K562 (cell line): ENCODE results near the gene ZNF428. TPM values are rescaled to one million over a fixed set of nuclear protein-coding genes. Genes with fewer than 3 reads are reported as not detected.

Source experiments
- ATAC-seq: fragments of 200-7000 bp; cut with Tn5 transposase; 3 replicates; pipeline ENCODE4 v1.9.1; 2020; ENCODE audit warnings: moderate library complexity
- BruUV-seq: library from RNA; stranded (reverse); fragments of 400-500 nt; replicated peaks from 2 replicates; lab custom pipeline; 2021; lab: Mats Ljungman, UMichigan
- CTCF ChIA-PET: fragments of 300-600 bp; formaldehyde crosslinking; extraction: SDS; loops from one replicate; lab custom pipeline; 2021; ENCODE audit warnings: low intra/inter-chr PET ratio; lab: Yijun Ruan, JAX
- POLR2A ChIA-PET: fragments of 300-600, 350-650 bp; sonication (Branson Sonifier 250); formaldehyde crosslinking; extraction: SDS; loops from one replicate; lab custom pipeline; 2021; ENCODE audit warnings: antibody characterized with exemption, inconsistent platforms; lab: Yijun Ruan, JAX
- DNase-seq, 4 experiments: peaks; one replicate each; pipeline versions ENCODE4 v3.0.0 to v3.0.0-alpha.2; 2011 to 2018; ENCODE audit warnings: low spot score in 3 of 4, mixed read lengths in 3 of 4; ENCODE audit errors: extremely low read depth in 1 of 4
- FAIRE-seq: peaks from 2 replicates; lab custom pipeline; 2011; peaks lifted over from hg19 to GRCh38; lab: Jason Lieb, UNC
- H2AFZ ChIP-seq: 2 replicates; pipeline ENCODE4 v1.6.0; 2011; ENCODE audit warnings: low read depth, low read length, control low read depth, inconsistent platforms
- H3K27ac ChIP-seq: fragments of 200-600 bp; 3 replicates; pipeline ENCODE4 v1.8.0; 2011; ENCODE audit warnings: low read depth, mild to moderate bottlenecking, control low read depth, inconsistent platforms, low read length, moderate library complexity, mixed read lengths; ENCODE audit errors: extremely low read depth
- H3K27me3 ChIP-seq, 2 experiments: fragments of 300-600 bp in 1 of 2; 2 replicates in 1 of 2; 3 replicates in 1 of 2; pipeline versions ENCODE4 v1.6.0 to v1.8.0; 2011; ENCODE audit warnings: inconsistent platforms in 2 of 2, low read length in 2 of 2, mild to moderate bottlenecking in 1 of 2, mixed read lengths in 1 of 2, moderate library complexity in 1 of 2; ENCODE audit not compliant: control insufficient read depth in 2 of 2, insufficient read depth in 2 of 2
- H3K36me3 ChIP-seq: fragments of 300-600 bp; 3 replicates; pipeline ENCODE4 v1.8.0; 2011; ENCODE audit warnings: mild to moderate bottlenecking, low read length, inconsistent platforms; ENCODE audit not compliant: control insufficient read depth, insufficient read depth
- H3K4me1 ChIP-seq, 2 experiments: fragments of 200-600 bp in 1 of 2; replicated peaks in 1 of 2; 2 replicates in 1 of 2; 3 replicates in 1 of 2; pipeline versions ENCODE4 v1.5.1 to v1.8.0; 2011; ENCODE audit warnings: inconsistent platforms in 2 of 2, low read length in 2 of 2, mild to moderate bottlenecking in 1 of 2, mixed read lengths in 1 of 2, moderate library complexity in 1 of 2; ENCODE audit not compliant: control insufficient read depth in 2 of 2, insufficient read depth in 2 of 2
- H3K4me2 ChIP-seq: 2 replicates; pipeline ENCODE4 v1.6.1; 2011; ENCODE audit warnings: low read length, control low read depth, inconsistent platforms, mixed read lengths; ENCODE audit not compliant: insufficient read depth
- H3K4me3 ChIP-seq: fragments of 200-600 bp; sonication (generic), shearing (Covaris generic); 2 replicates; pipeline ENCODE4 v1.5.1; 2016; ENCODE audit warnings: control low read depth, inconsistent platforms
- H3K79me2 ChIP-seq: fragments of 200-600 bp; 3 replicates; pipeline ENCODE4 v1.8.0; 2011; ENCODE audit warnings: low read length, inconsistent platforms; ENCODE audit not compliant: control insufficient read depth, insufficient read depth
- H3K9ac ChIP-seq, 2 experiments: 2 replicates each; pipeline versions ENCODE4 v1.6.0 to v1.6.1; 2011; ENCODE audit warnings: low read depth in 2 of 2, low read length in 2 of 2, control low read depth in 1 of 2, inconsistent platforms in 1 of 2, mild to moderate bottlenecking in 1 of 2, mixed read lengths in 1 of 2; ENCODE audit not compliant: insufficient read depth in 1 of 2
- H3K9me1 ChIP-seq: one replicate; pipeline ENCODE4 v1.6.0; 2011; ENCODE audit warnings: inconsistent platforms, mild to moderate bottlenecking, low read length, moderate library complexity; ENCODE audit not compliant: control insufficient read depth, insufficient read depth
- H3K9me3 ChIP-seq: replicated peaks from 2 replicates; pipeline ENCODE4 v1.5.1; 2011; ENCODE audit warnings: low read depth, low read length, inconsistent platforms; ENCODE audit not compliant: control insufficient read depth, insufficient read depth
- H4K20me1 ChIP-seq: replicated peaks from 2 replicates; pipeline ENCODE4 v1.6.1; 2011; ENCODE audit warnings: low read length, inconsistent platforms, mixed read lengths; ENCODE audit not compliant: control insufficient read depth, insufficient read depth
- BCOR ChIP-seq: fragments of 450-650 bp; IDR thresholded peaks from 2 replicates; pipeline ENCODE4 v1.6.1; 2016
- DIDO1 ChIP-seq: fragments of 450-650 bp; IDR thresholded peaks from 2 replicates; pipeline ENCODE4 v1.6.1; 2016; ENCODE audit warnings: low read depth, missing biosample characterization, missing genetic modification characterization
- EZH2 ChIP-seq: IDR thresholded peaks from 2 replicates; pipeline ENCODE4 v1.6.1; 2012; ENCODE audit warnings: low read depth, mild to moderate bottlenecking, inconsistent platforms, low read length, borderline replicate concordance
- KLF6 ChIP-seq: fragments of 250-450 bp; sonication (Bioruptor Pico); IDR thresholded peaks from 2 replicates; pipeline ENCODE4 v1.4.0; 2020; ENCODE audit warnings: mild to moderate bottlenecking, moderate library complexity, borderline replicate concordance
- NFIC ChIP-seq: fragments of 450-650 bp; IDR thresholded peaks from 2 replicates; pipeline ENCODE4 v1.6.1; 2017; ENCODE audit warnings: mild to moderate bottlenecking, inconsistent platforms
- SREBF2 ChIP-seq: sonication (generic); formaldehyde crosslinking; IDR thresholded peaks from 2 replicates; pipeline ENCODE4 v1.4.0; 2020; ENCODE audit warnings: mild to moderate bottlenecking, missing genetic modification reagents
- TRIM24 ChIP-seq, 2 experiments: fragments of 450-650 bp; IDR thresholded peaks; 2 replicates each; pipeline ENCODE4 v1.6.1; 2016
- WGBS: fragments of 100-300 bp; shearing (Covaris generic); methylation state at CpG from one replicate; pipeline ENCODE4 v1.1.6; 2016; ENCODE audit warnings: low coverage, mixed read lengths; ENCODE audit not compliant: insufficient coverage; ENCODE audit errors: missing lambda C conversion rate; 5-methylcytosine and 5-hydroxymethylcytosine counted together
- in situ Hi-C: fragments of 300-500 bp; cut with MboI; formaldehyde crosslinking; loops from 4 replicates; pipeline ENCODE4 v1.15.0; 2018; ENCODE audit warnings: inconsistent platforms, mixed read lengths
- intact Hi-C: fragments of 100-400 bp; cut with micrococcal nuclease; formaldehyde crosslinking; loops from 2 replicates; pipeline ENCODE4 v1.14.2; 2022
- polyA plus RNA-seq, 8 experiments: library from polyadenylated mRNA; depleted of rRNA in 4 of 8; stranded (reverse) in 5 of 8; unstranded in 3 of 8; fragments of >200 nt; fragmentation: Nextera tagmentation in 2 of 8; fragmentation: Illumina TruSeq in 1 of 8; extraction: Ambion mirVana in 2 of 8; extraction: Trizol in 1 of 8; gene quantifications; 2 replicates each; pipeline versions ENCODE4 v1.2.1 to v1.2.3, GENCODE V29; 2011 to 2014; ENCODE audit warnings: inconsistent platforms in 1 of 8, missing spikeins in 1 of 8
- total RNA-seq, 7 experiments: library from RNA; depleted of rRNA in 6 of 7; stranded (reverse); fragments of >200 nt in 6 of 7; fragmentation: Illumina TruSeq in 2 of 7; extraction: Trizol in 2 of 7; gene quantifications; 2 replicates each; pipeline versions ENCODE4 v1.2.1 to v1.2.3, GENCODE V29; 2011 to 2021; ENCODE audit warnings: low replicate concordance in 1 of 7
- TF ChIP-seq, protein P1 (sequence below): sonication (generic); formaldehyde crosslinking; IDR thresholded peaks from 2 replicates; pipeline ENCODE4 v1.8.1; 2022; ENCODE audit warnings: missing genetic modification reagents

Gene ZNF428
- total and polyA plus RNA-seq, 9 of the 15 experiments (the other 6 are each of a cell fraction or from before 2014, with no cell fraction given), result 0.15 to 85.7 (median 15.9) TPM

DNA sequence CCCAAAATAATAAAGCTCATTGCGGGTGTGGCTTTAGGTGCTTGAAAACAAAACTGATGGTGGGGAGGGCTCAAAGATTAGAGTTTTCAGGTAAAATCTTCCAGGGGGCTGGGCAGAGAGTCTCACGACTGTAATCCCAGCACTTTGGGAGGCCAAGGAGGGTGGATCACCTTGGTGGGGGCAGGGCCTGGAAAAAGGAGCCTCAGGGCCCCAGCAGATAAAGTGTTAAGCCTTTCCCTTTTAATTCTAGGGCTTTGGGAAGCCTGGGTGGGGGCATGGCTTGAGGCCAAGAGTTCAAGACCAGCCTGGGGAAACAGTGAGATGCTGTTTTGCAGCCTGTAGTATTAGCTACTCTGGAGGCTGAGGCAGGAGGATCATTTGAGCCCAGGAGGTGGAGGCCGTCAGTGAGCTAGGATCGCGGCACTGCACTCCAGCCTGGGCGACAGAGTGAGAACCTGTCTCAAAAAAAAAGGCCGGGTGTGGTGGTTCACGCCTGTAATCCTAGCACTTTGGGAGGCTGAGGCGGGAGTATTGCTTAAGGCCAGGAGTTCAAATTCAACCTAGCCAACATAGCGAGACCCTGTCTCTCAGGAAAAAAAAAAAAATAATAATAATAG is 25.2 kb downstream of the ZNF428 start:
- Histone ChIP-seq H3K9me1 (no peaks in the 10 kb centered on the region), H2AFZ (0 out of 2 replicates have a peak overlapping the region, but pooled peaks have one; percentile 75), H3K9ac (peak overlapping the region in 1 of 2 experiments; percentile 45; a peak in 2 of 4 replicates), H3K4me3 (peak overlapping the region; percentile 76; the same call in 1 of the 2 replicates), H3K27me3 (no peaks in the 10 kb centered on the region), H4K20me1 (no peaks in the 10 kb centered on the region), H3K27ac (peak overlapping the region; percentile 81; the same call in 2 of the 3 replicates), H3K4me1 (peaks cover 15 to 47% of the 10 kb centered on the region in 2 experiments; a peak in 4 of 5 replicates), H3K9me3 (no peaks in the 10 kb centered on the region), H3K36me3 (peaks cover 36% of the 10 kb centered on the region; the same call in 2 of the 3 replicates), H3K4me2 (peak overlapping the region; percentile 75; the same call in 1 of the 2 replicates), H3K79me2 (peaks cover 41% of the 10 kb centered on the region)
- intact Hi-C loops, result no loop called here
- no peak for ATAC-seq
- BruUV-seq, result no TSS peak
- 75% methylated on average over 9 of the region's 10 CpGs for WGBS
- FAIRE-seq, result no peak
- DNase-seq, result no peak
- no peak for TF ChIP-seq SREBF2 (CRISPR knock-in tag)
- no peak for TF ChIP-seq EZH2
- TF ChIP-seq NFIC, result peak; percentile 14; the same call in 1 of the 2 replicates
- no peak for TF ChIP-seq TRIM24 (IDR thresholded peaks at IDR 0.05)
- TF ChIP-seq, protein P1, sequence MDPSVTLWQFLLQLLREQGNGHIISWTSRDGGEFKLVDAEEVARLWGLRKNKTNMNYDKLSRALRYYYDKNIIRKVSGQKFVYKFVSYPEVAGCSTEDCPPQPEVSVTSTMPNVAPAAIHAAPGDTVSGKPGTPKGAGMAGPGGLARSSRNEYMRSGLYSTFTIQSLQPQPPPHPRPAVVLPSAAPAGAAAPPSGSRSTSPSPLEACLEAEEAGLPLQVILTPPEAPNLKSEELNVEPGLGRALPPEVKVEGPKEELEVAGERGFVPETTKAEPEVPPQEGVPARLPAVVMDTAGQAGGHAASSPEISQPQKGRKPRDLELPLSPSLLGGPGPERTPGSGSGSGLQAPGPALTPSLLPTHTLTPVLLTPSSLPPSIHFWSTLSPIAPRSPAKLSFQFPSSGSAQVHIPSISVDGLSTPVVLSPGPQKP (CRISPR knock-in tag), result no peak
- TF ChIP-seq KLF6, result no peak
- TF ChIP-seq BCOR, result peak; percentile 53; the same call in 1 of the 2 replicates
- no peak for TF ChIP-seq DIDO1 (tag)
- POLR2A ChIA-PET, result interaction anchor here (0.8 to 5.6 kb wide), 7 partner anchors 8 to 1407 kb away, joined by 3 to 60 read pairs (median 4); partner anchors contain the start of genes RELB and SRRM5
- CTCF ChIA-PET, result interaction anchor here (1.9 kb wide), 1 partner anchor 146 kb away, joined by 9 read pairs; no protein-coding TSS in a partner anchor
- in situ Hi-C loops, result no loop called here
